HepG2 (cell line): Measurements from ENCODE around the gene PET100. TPM values are rescaled to one million over a fixed set of nuclear protein-coding genes. Genes with fewer than 3 reads are reported as not detected.

Experiments used
- ATAC-seq: fragments of 200-7000 bp; cut with Tn5 transposase; 3 replicates; pipeline ENCODE4 v1.9.1; 2020; ENCODE audit warnings: mild to moderate bottlenecking, moderate library complexity
- BruUV-seq: library from RNA; stranded (reverse); fragments of 400-500 nt; replicated peaks from 2 replicates; lab custom pipeline; 2021; lab: Mats Ljungman, UMichigan
- CTCF ChIA-PET: fragments of 300-600 bp; formaldehyde crosslinking; extraction: SDS; loops from one replicate; lab custom pipeline; 2021; ENCODE audit warnings: low total read pairs, inconsistent platforms, low intra/inter-chr PET ratio; lab: Yijun Ruan, JAX
- POLR2A ChIA-PET: fragments of 350-600 bp; sonication (Branson Sonifier 250); formaldehyde crosslinking; loops from one replicate; lab custom pipeline; 2020; ENCODE audit warnings: antibody characterized with exemption, inconsistent platforms; lab: Yijun Ruan, JAX
- DNase-seq: peaks from one replicate; pipeline ENCODE4 v3.0.0-alpha.2; 2015; ENCODE audit warnings: low spot score
- FAIRE-seq: peaks from 3 replicates; lab custom pipeline; 2011; peaks lifted over from hg19 to GRCh38; lab: Jason Lieb, UNC
- H2AFZ ChIP-seq: one replicate; pipeline ENCODE4 v1.6.1; 2011; ENCODE audit warnings: low read length, inconsistent platforms
- H3K27ac ChIP-seq: fragments of 300-600 bp; 3 replicates; pipeline ENCODE4 v1.8.0; 2011; ENCODE audit warnings: mixed run types, mild to moderate bottlenecking, mixed read lengths, low read length, inconsistent platforms; ENCODE audit not compliant: insufficient read depth; ENCODE audit errors: extremely low read length
- H3K27me3 ChIP-seq, 2 experiments: fragments of 200-600 bp in 1 of 2; 2 replicates in 1 of 2; 3 replicates in 1 of 2; pipeline versions ENCODE4 v1.6.0 to v1.8.0; 2011; ENCODE audit warnings: low read length in 2 of 2, mild to moderate bottlenecking in 2 of 2, moderate library complexity in 2 of 2, inconsistent platforms in 1 of 2; ENCODE audit not compliant: insufficient read depth in 2 of 2, control insufficient read depth in 1 of 2
- H3K36me3 ChIP-seq, 2 experiments: fragments of 200-600 bp in 1 of 2; replicated peaks in 1 of 2; 2 replicates in 1 of 2; 3 replicates in 1 of 2; pipeline versions ENCODE4 v1.5.1 to v1.8.0; 2011; ENCODE audit warnings: low read length in 2 of 2, inconsistent platforms in 1 of 2; ENCODE audit not compliant: insufficient read depth in 2 of 2, control insufficient read depth in 1 of 2
- H3K4me1 ChIP-seq: 2 replicates; pipeline ENCODE4 v1.5.1; 2012; ENCODE audit warnings: low read length, inconsistent platforms; ENCODE audit not compliant: insufficient read depth
- H3K4me2 ChIP-seq: 2 replicates; pipeline ENCODE4 v1.6.0; 2011; ENCODE audit warnings: low read depth, low read length, inconsistent platforms
- H3K4me3 ChIP-seq, 3 experiments: fragments of 200-600 bp in 1 of 3; sonication (generic), shearing (Covaris generic) in 1 of 3; replicated peaks in 1 of 3; 2 replicates each; pipeline ENCODE4 v1.5.1; 2011 to 2016; ENCODE audit warnings: low read length in 3 of 3, inconsistent platforms in 2 of 3, low read depth in 2 of 3, mild to moderate bottlenecking in 2 of 3, control low read depth in 1 of 3, mixed read lengths in 1 of 3; ENCODE audit not compliant: insufficient read depth in 1 of 3
- H3K79me2 ChIP-seq: one replicate; pipeline ENCODE4 v1.6.1; 2011; ENCODE audit warnings: low read length, inconsistent platforms; ENCODE audit not compliant: insufficient read depth
- H3K9ac ChIP-seq: 2 replicates; pipeline ENCODE4 v1.6.0; 2011; ENCODE audit warnings: mild to moderate bottlenecking, low read depth, low read length, inconsistent platforms; ENCODE audit not compliant: insufficient read depth
- H3K9me3 ChIP-seq: 2 replicates; pipeline ENCODE4 v1.5.1; 2012; ENCODE audit warnings: mild to moderate bottlenecking, low read length
- H4K20me1 ChIP-seq: 2 replicates; pipeline ENCODE4 v1.6.0; 2011; ENCODE audit warnings: inconsistent platforms, mild to moderate bottlenecking, low read length, moderate library complexity; ENCODE audit not compliant: insufficient read depth
- AGO2 ChIP-seq: fragments of 200-400 bp; formaldehyde crosslinking; optimal IDR thresholded peaks from 2 replicates; pipeline ENCODE3; 2017; ENCODE audit warnings: mild to moderate bottlenecking, low read depth, low read length, moderate library complexity
- RBFOX2 ChIP-seq: fragments of 200-400 bp; formaldehyde crosslinking; IDR thresholded peaks from 2 replicates; pipeline ENCODE4 v1.6.1; 2017; ENCODE audit warnings: low read depth, mild to moderate bottlenecking, low read length
- THRA ChIP-seq: sonication (generic); formaldehyde crosslinking; IDR thresholded peaks from 2 replicates; pipeline ENCODE4 v1.4.0; 2020; ENCODE audit warnings: missing genetic modification reagents, borderline replicate concordance
- ZNF777 ChIP-seq: sonication (generic); formaldehyde crosslinking; IDR thresholded peaks from 2 replicates; pipeline ENCODE4 v1.4.0; 2020; ENCODE audit warnings: missing genetic modification reagents
- WGBS: methylation state at CpG from one replicate; pipeline ENCODE4 v1.1.6; 2017; ENCODE audit warnings: low lambda C conversion rate; 5-methylcytosine and 5-hydroxymethylcytosine counted together
- in situ Hi-C: cut with HindIII; loops from 2 replicates; pipeline ENCODE4 v1.10.0; 2017; ENCODE audit warnings: low pct_unique_long_range_greater_than_20kb; ENCODE audit not compliant: extremely low pct_ligation_motif_present
- intact Hi-C: fragments of 100-400 bp; cut with micrococcal nuclease; formaldehyde crosslinking; loops from one replicate; pipeline ENCODE4 v1.10.0; 2022; ENCODE audit not compliant: unreplicated experiment
- polyA plus RNA-seq, 8 experiments: library from polyadenylated mRNA; depleted of rRNA in 3 of 8; stranded (reverse) in 7 of 8; unstranded in 1 of 8; fragments of >200 nt; fragmentation: Illumina TruSeq in 4 of 8; extraction: Trizol in 4 of 8; gene quantifications; 2 replicates each; pipeline versions ENCODE4 v1.2.1 to v1.2.3, GENCODE V29; 2011 to 2016; ENCODE audit warnings: low read depth in 4 of 8, missing spikeins in 1 of 8, mixed read lengths in 1 of 8; ENCODE audit not compliant: insufficient read depth in 1 of 8
- total RNA-seq, 5 experiments: library from RNA; depleted of rRNA; stranded (reverse); fragments of >200 nt; fragmentation: Illumina TruSeq; extraction: Trizol; gene quantifications; 2 replicates each; pipeline ENCODE4 v1.2.3, GENCODE V29; 2016; ENCODE audit warnings: low read depth in 1 of 5
- TF ChIP-seq, protein P1 (sequence below): IDR thresholded peaks from 2 replicates; pipeline ENCODE4 v1.6.1; 2016; ENCODE audit warnings: missing compliant biosample characterization, missing genetic modification reagents, borderline replicate concordance

The PET100 gene
- total and polyA plus RNA-seq, 2 of the 13 experiments (the other 11 are each of a cell fraction or from before 2014, with no cell fraction given), result 22.3 to 66.5 TPM

- Histone ChIP-seq H2AFZ (no peak overlapping the region), H3K27me3 (no peaks in the 10 kb centered on the region; a peak in 1 of 5 replicates), H3K4me3 (no peak overlapping the region), H3K4me1 (no peaks in the 10 kb centered on the region; the same call in 1 of the 2 replicates), H3K36me3 (peaks cover 19 to 63% of the 10 kb centered on the region in 2 experiments), H3K9me3 (no peaks in the 10 kb centered on the region), H3K79me2 (no peaks in the 10 kb centered on the region), H3K9ac (no peak overlapping the region), H4K20me1 (no peaks in the 10 kb centered on the region), H3K27ac (no peak overlapping the region), H3K4me2 (no peak overlapping the region)
- FAIRE-seq (no peak), ATAC-seq (no peak), DNase-seq (no peak)
- ChIA-PET CTCF (no interaction called here), POLR2A (no interaction called here)
- TF ChIP-seq THRA (CRISPR knock-in tag), result no peak
- TF ChIP-seq RBFOX2, result peak; percentile 29; the same call in 1 of the 2 replicates
- peak; percentile 3 for TF ChIP-seq AGO2
- TF ChIP-seq ZNF777, result no peak
- TF ChIP-seq, protein P1, sequence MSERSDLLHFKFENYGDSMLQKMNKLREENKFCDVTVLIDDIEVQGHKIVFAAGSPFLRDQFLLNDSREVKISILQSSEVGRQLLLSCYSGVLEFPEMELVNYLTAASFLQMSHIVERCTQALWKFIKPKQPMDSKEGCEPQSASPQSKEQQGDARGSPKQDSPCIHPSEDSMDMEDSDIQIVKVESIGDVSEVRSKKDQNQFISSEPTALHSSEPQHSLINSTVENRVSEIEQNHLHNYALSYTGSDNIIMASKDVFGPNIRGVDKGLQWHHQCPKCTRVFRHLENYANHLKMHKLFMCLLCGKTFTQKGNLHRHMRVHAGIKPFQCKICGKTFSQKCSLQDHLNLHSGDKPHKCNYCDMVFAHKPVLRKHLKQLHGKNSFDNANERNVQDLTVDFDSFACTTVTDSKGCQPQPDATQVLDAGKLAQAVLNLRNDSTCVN, result no peak
- in situ Hi-C loops, result no loop called here
- BruUV-seq, result no TSS peak
- intact Hi-C loops, result no loop called here
- 97% methylated on average over 22 of the region's 57 CpGs for WGBS
Measured at GRCh38 chr19:7620442-7621412, 8.9 kb upstream of the PET100 start.
